PC-3 (cell line): Measurements from ENCODE around the gene KISS1R. TPM values are rescaled to one million over a fixed set of nuclear protein-coding genes. Genes with fewer than 3 reads are reported as not detected.
A peak's percentile ranks its signal among the peaks of the same experiment; 100 is the strongest.

Experiments used
- ATAC-seq: fragments of 200-7000 bp; cut with Tn5 transposase; 2 replicates; pipeline ENCODE4 v1.9.1; 2020; ENCODE audit warnings: mild to moderate bottlenecking, moderate library complexity
- BruUV-seq: library from RNA; stranded (reverse); fragments of 400-500 nt; replicated peaks from 2 replicates; lab custom pipeline; 2021; lab: Mats Ljungman, UMichigan
- CTCF ChIA-PET: fragments of 300-600 bp; sonication (Branson Sonifier 250); formaldehyde crosslinking; loops from one replicate; lab custom pipeline; 2022; ENCODE audit warnings: antibody characterized with exemption; lab: Charles Lee
- POLR2A ChIA-PET: fragments of 300-600 bp; sonication (Branson Sonifier 250); formaldehyde crosslinking; loops from one replicate; lab custom pipeline; 2022; ENCODE audit warnings: antibody characterized with exemption; ENCODE audit not compliant: unreplicated experiment; lab: Charles Lee
- DNase-seq: peaks from one replicate; pipeline ENCODE4 v3.0.0-alpha.2; 2015
- H2AFZ ChIP-seq: fragments of 300-600 bp; sonication (generic); 2 replicates; pipeline ENCODE4 v1.6.0; 2016; ENCODE audit warnings: antibody characterized with exemption, low read length
- H3F3A ChIP-seq: fragments of 300-600 bp; sonication (generic); one replicate; pipeline ENCODE4 v1.6.0; 2017; ENCODE audit warnings: antibody characterized with exemption, low read length, control low read depth, mild to moderate bottlenecking; ENCODE audit not compliant: unreplicated experiment
- H3K27ac ChIP-seq: fragments of 300-600 bp; sonication (generic); 2 replicates; pipeline ENCODE4 v1.5.1; 2016; ENCODE audit warnings: mild to moderate bottlenecking, low read length
- H3K27me3 ChIP-seq: fragments of 300-600 bp; sonication (generic); 2 replicates; pipeline ENCODE4 v1.6.1; 2016; ENCODE audit warnings: low read length, mixed read lengths
- H3K36me3 ChIP-seq: fragments of 300-600 bp; sonication (generic); 2 replicates; pipeline ENCODE4 v1.6.1; 2016; ENCODE audit warnings: low read depth, mixed run types, low read length, mixed read lengths
- H3K4me1 ChIP-seq: fragments of 300-600 bp; sonication (generic); 2 replicates; pipeline ENCODE4 v1.5.1; 2016; ENCODE audit warnings: low read length; ENCODE audit not compliant: insufficient read depth
- H3K4me2 ChIP-seq: fragments of 300-600 bp; sonication (generic); 2 replicates; pipeline ENCODE4 v1.6.0; 2016; ENCODE audit warnings: low read length
- H3K4me3 ChIP-seq: fragments of 300-600 bp; sonication (generic); 2 replicates; pipeline ENCODE4 v1.5.1; 2016; ENCODE audit warnings: mild to moderate bottlenecking, low read length, mixed read lengths
- H3K79me2 ChIP-seq: fragments of 300-600 bp; sonication (generic); 2 replicates; pipeline ENCODE4 v1.6.1; 2017; ENCODE audit warnings: low read length, mixed read lengths
- H3K9ac ChIP-seq: fragments of 300-600 bp; sonication (generic); 2 replicates; pipeline ENCODE4 v1.6.0; 2016; ENCODE audit warnings: mild to moderate bottlenecking, low read length
- H3K9me2 ChIP-seq: fragments of 300-600 bp; sonication (generic); replicated peaks from 2 replicates; pipeline ENCODE4 v1.6.1; 2016; ENCODE audit warnings: mixed run types, low read length, mixed read lengths
- H3K9me3 ChIP-seq: fragments of 300-600 bp; sonication (generic); 2 replicates; pipeline ENCODE4 v1.6.1; 2016; ENCODE audit warnings: low read length, mixed read lengths
- H4K20me1 ChIP-seq: fragments of 300-600 bp; sonication (generic); 2 replicates; pipeline ENCODE4 v1.6.1; 2016; ENCODE audit warnings: low read length, mixed read lengths
- CTCF ChIP-seq: fragments of 300-600 bp; sonication (generic); conservative IDR thresholded peaks from 2 replicates; pipeline ENCODE4 v1.5.1; 2017; ENCODE audit warnings: antibody characterized with exemption, low read depth, mild to moderate bottlenecking, low read length
- EZH2 ChIP-seq: fragments of 300-600 bp; sonication (generic); IDR thresholded peaks from one replicate; pipeline ENCODE4 v1.6.1; 2017; ENCODE audit warnings: antibody characterized with exemption, mild to moderate bottlenecking, low read length; ENCODE audit not compliant: unreplicated experiment
- EZH2phosphoT487 ChIP-seq: fragments of 300-600 bp; sonication (generic); IDR thresholded peaks from 2 replicates; pipeline ENCODE4 v1.6.1; 2018; ENCODE audit warnings: mild to moderate bottlenecking, antibody characterized with exemption, low read length, borderline replicate concordance
- intact Hi-C: fragments of 100-400 bp; cut with micrococcal nuclease; formaldehyde crosslinking; loops from 2 replicates; pipeline ENCODE4 v1.9.0; 2023
- total RNA-seq: library from RNA; depleted of rRNA; stranded (reverse); fragments of >200 nt; gene quantifications from 2 replicates; pipeline ENCODE4 v1.2.3, GENCODE V29; 2014

Gene KISS1R
- total RNA-seq, 1 experiment from 2014 or later, result 3.9 TPM

DNA sequence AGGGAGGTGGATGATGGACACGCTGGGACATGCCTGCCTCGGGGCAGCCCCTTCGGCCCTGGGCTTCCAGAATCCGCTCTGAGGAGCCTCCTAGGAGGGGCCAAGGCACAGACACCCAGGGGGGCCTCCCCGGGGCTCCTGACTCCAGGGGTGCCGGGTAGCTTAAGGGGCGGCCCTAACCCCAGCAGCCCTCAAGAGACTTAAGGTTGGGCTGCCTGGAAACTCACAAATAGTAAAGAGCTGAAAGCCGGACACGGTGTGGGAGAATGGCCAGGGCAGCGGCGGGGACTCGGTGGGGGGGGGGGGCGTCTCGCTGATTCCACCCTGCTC is 16.4 kb downstream of the KISS1R start:
- H4K20me1 ChIP-seq, result no peaks in the 10 kb centered on the region
- ChIA-PET CTCF (no interaction called here), POLR2A (no interaction called here)
- H3K9ac ChIP-seq, result no peak overlapping the region
- no peaks in the 10 kb centered on the region for H3K36me3 ChIP-seq
- no TSS peak for BruUV-seq
- DNase-seq (no peak), ATAC-seq (no peak)
- peaks cover 11% of the 10 kb centered on the region; the same call in 1 of the 2 replicates for H3K4me1 ChIP-seq
- no peaks in the 10 kb centered on the region for H3K79me2 ChIP-seq
- no peaks in the 10 kb centered on the region for H3F3A ChIP-seq
- no peak overlapping the region for H3K27ac ChIP-seq
- no peaks in the 10 kb centered on the region for H3K27me3 ChIP-seq
- no peaks in the 10 kb centered on the region for H3K9me3 ChIP-seq
- no peak for TF ChIP-seq EZH2phosphoT487
- no peak for TF ChIP-seq EZH2
- no peak for TF ChIP-seq CTCF
- no peaks in the 10 kb centered on the region for H3K9me2 ChIP-seq
- intact Hi-C loops, result no loop called here
- H3K4me2 ChIP-seq, result no peak overlapping the region
- no peak overlapping the region for H2AFZ ChIP-seq
- H3K4me3 ChIP-seq, result no peak overlapping the region

GRCh38 chr19:934197-934840 is 17.2 kb downstream of the KISS1R start:
- Histone ChIP-seq H4K20me1 (no peaks in the 10 kb centered on the region), H3K27ac (no peak overlapping the region), H3K9me3 (no peaks in the 10 kb centered on the region), H2AFZ (no peak overlapping the region), H3K27me3 (no peaks in the 10 kb centered on the region), H3K4me2 (peak overlapping the region; percentile 37; the same call in 1 of the 2 replicates), H3K36me3 (no peaks in the 10 kb centered on the region), H3K79me2 (no peaks in the 10 kb centered on the region), H3K4me1 (peaks cover 11% of the 10 kb centered on the region; the same call in 1 of the 2 replicates), H3F3A (no peaks in the 10 kb centered on the region), H3K9me2 (no peaks in the 10 kb centered on the region), H3K9ac (no peak overlapping the region), H3K4me3 (no peak overlapping the region)
- intact Hi-C loops, result no loop called here
- CTCF ChIA-PET, result no interaction called here
- DNase-seq, result no peak
- POLR2A ChIA-PET, result no interaction called here
- no TSS peak for BruUV-seq
- TF ChIP-seq EZH2 (no peak), CTCF (no peak), EZH2phosphoT487 (no peak)
- peak; percentile 9; the same call in 1 of the 2 replicates for ATAC-seq

GRCh38 chr19:934865-935479 is 17.8 kb downstream of the KISS1R start:
- H3K9me3 ChIP-seq, result no peaks in the 10 kb centered on the region
- no peaks in the 10 kb centered on the region for H4K20me1 ChIP-seq
- no peak overlapping the region for H3K9ac ChIP-seq
- no peak overlapping the region for H3K4me3 ChIP-seq
- no peaks in the 10 kb centered on the region for H3K27me3 ChIP-seq
- ATAC-seq, result peak; percentile 95
- BruUV-seq, result no TSS peak
- peak; percentile 94 for TF ChIP-seq EZH2phosphoT487
- TF ChIP-seq CTCF, result no peak
- no peak for TF ChIP-seq EZH2
- POLR2A ChIA-PET, result no interaction called here
- no peaks in the 10 kb centered on the region for H3K79me2 ChIP-seq
- H3K9me2 ChIP-seq, result no peaks in the 10 kb centered on the region
- H3K4me1 ChIP-seq, result peaks cover 11% of the 10 kb centered on the region; the same call in 1 of the 2 replicates
- H3K36me3 ChIP-seq, result no peaks in the 10 kb centered on the region
- peak overlapping the region; percentile 37; the same call in 1 of the 2 replicates for H3K4me2 ChIP-seq
- no peaks in the 10 kb centered on the region for H3F3A ChIP-seq
- no peak overlapping the region for H3K27ac ChIP-seq
- H2AFZ ChIP-seq, result 0 out of 2 replicates have a peak overlapping the region, but pooled peaks have one; percentile 42
- CTCF ChIA-PET, result no interaction called here
- DNase-seq, result peak; percentile 68
- intact Hi-C loops, result no loop called here
